Measurements from ENCODE around the gene PSENEN.

The PSENEN gene

GRCh38 chr19:35754370-35755130 is 9.1 kb downstream of the PSENEN start:
- DNase-seq (ENCODE audit: low spot score): no peak
- in situ Hi-C loops (cut with MboI; ENCODE audit: low sequenced_read_pairs, unreplicated experiment): no loop called here
- no peak for TF ChIP-seq CTCF (IDR thresholded peaks at IDR 0.05; ENCODE audit: borderline replicate concordance, control extremely low read depth, extremely low read depth, insufficient read depth, missing control alignments)

GRCh38 chr19:35755131-35755549 is 9.7 kb downstream of the PSENEN start:
- in situ Hi-C loops (cut with MboI; ENCODE audit: low sequenced_read_pairs, unreplicated experiment): no loop called here
- no peak for TF ChIP-seq CTCF (IDR thresholded peaks at IDR 0.05; ENCODE audit: borderline replicate concordance, control extremely low read depth, extremely low read depth, insufficient read depth, missing control alignments)
- no peak for DNase-seq (ENCODE audit: low spot score)

GRCh38 chr19:35755550-35756376 is 10.3 kb downstream of the PSENEN start:
- DNase-seq (ENCODE audit: low spot score): no peak

GRCh38 chr19:35756377-35757230 is 11.2 kb downstream of the PSENEN start, which contains the start of gene HSPB6:
Gene HSPB6 (minus strand): TSS chr19:35757029. CDS start chr19:35757008, 21 bp downstream.
- in situ Hi-C loops (cut with MboI; ENCODE audit: low sequenced_read_pairs, unreplicated experiment): no loop called here
- DNase-seq (ENCODE audit: low spot score): no peak
- no peak for TF ChIP-seq CTCF (IDR thresholded peaks at IDR 0.05; ENCODE audit: borderline replicate concordance, control extremely low read depth, extremely low read depth, insufficient read depth, missing control alignments)

More at GRCh38 chr19:35755550-35756376, 10.3 kb downstream of the PSENEN start:
- in situ Hi-C loops (cut with MboI; ENCODE audit: low sequenced_read_pairs, unreplicated experiment): no loop called here
- no peak for TF ChIP-seq CTCF (IDR thresholded peaks at IDR 0.05; ENCODE audit: borderline replicate concordance, control extremely low read depth, extremely low read depth, insufficient read depth, missing control alignments)

- no peak for TF ChIP-seq CTCF (IDR thresholded peaks at IDR 0.05; ENCODE audit: borderline replicate concordance, control extremely low read depth, extremely low read depth, insufficient read depth, missing control alignments)
- no peak for DNase-seq (ENCODE audit: low spot score)
- in situ Hi-C loops (cut with MboI; ENCODE audit: low sequenced_read_pairs, unreplicated experiment): no loop called here
Observed at GRCh38 chr19:35757231-35757748, 11.8 kb downstream of the PSENEN start.
